Erythroblast (primary cell): ENCODE measurements around the gene EYS.

Experiments used
- GATA1 ChIP-seq: IDR thresholded peaks from 2 replicates; pipeline ENCODE4 v1.6.1; 2011; ENCODE audit warnings: low read depth, mild to moderate bottlenecking, control low read depth, low read length, moderate library complexity
- POLR2A ChIP-seq: IDR thresholded peaks from 2 replicates; pipeline ENCODE4 v1.6.1; 2011; ENCODE audit warnings: mild to moderate bottlenecking, low read length

DNA sequence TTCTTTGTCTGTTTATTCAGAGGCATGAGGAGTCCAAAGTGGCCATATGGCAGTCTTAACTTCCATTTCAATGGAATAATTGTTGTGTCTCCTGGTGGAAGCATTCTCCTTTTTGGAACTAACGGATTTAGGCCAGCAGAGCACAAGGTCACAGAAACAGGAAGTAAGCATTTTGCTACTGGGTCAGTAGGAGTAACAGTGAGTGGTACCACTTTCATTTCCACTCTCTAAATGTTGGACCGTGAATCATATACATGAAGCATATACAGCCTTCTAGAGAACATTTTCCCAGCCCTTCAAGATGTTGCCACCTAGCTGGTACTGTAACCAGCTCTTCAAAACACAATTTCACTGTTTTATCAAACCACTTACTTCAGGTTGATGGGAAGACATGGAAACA lies 182.8 kb downstream of the EYS start:
- TF ChIP-seq POLR2A, result no peak
- TF ChIP-seq GATA1, result no peak
